Smooth muscle cell (in vitro differentiated cells): ENCODE measurements around the gene DSG3. TPM values are rescaled to one million over a fixed set of nuclear protein-coding genes. Genes with fewer than 3 reads are reported as not detected.
A peak's percentile ranks its signal among the peaks of the same experiment; 100 is the strongest.

ENCODE experiments used
- DNase-seq: peaks from one replicate; lab custom pipeline; 2025; ENCODE audit not compliant: unreplicated experiment; lab: John Stamatoyannopoulos, UW
- H2AFZ ChIP-seq: fragments of 200-600 bp; sonication (generic); 2 replicates; pipeline ENCODE4 v1.6.0; 2016; ENCODE audit warnings: antibody characterized with exemption, low read depth, mild to moderate bottlenecking
- H3F3A ChIP-seq: fragments of 200-600 bp; sonication (generic); 2 replicates; pipeline ENCODE4 v1.6.0; 2017; ENCODE audit warnings: antibody characterized with exemption, low read depth
- H3K27ac ChIP-seq: fragments of 200-600 bp; sonication (generic); 2 replicates; pipeline ENCODE4 v1.5.1; 2016; ENCODE audit warnings: low read depth, mild to moderate bottlenecking
- H3K27me3 ChIP-seq: fragments of 200-600 bp; sonication (generic); 2 replicates; pipeline ENCODE4 v1.6.1; 2016; ENCODE audit warnings: low read depth, mild to moderate bottlenecking
- H3K36me3 ChIP-seq: fragments of 200-600 bp; sonication (generic); 2 replicates; pipeline ENCODE4 v1.5.1; 2016; ENCODE audit warnings: low read depth
- H3K4me1 ChIP-seq: fragments of 200-600 bp; sonication (generic); 2 replicates; pipeline ENCODE4 v1.5.1; 2016; ENCODE audit warnings: low read depth
- H3K4me2 ChIP-seq: fragments of 200-600 bp; sonication (generic); 2 replicates; pipeline ENCODE4 v1.6.0; 2016; ENCODE audit warnings: mild to moderate bottlenecking
- H3K4me3 ChIP-seq: fragments of 200-600 bp; sonication (generic); 2 replicates; pipeline ENCODE4 v1.5.1; 2016; ENCODE audit warnings: mild to moderate bottlenecking
- H3K79me2 ChIP-seq: fragments of 200-600 bp; sonication (generic); 2 replicates; pipeline ENCODE4 v1.6.0; 2016; ENCODE audit warnings: low read depth, mild to moderate bottlenecking
- H3K9ac ChIP-seq: fragments of 200-600 bp; sonication (generic); 2 replicates; pipeline ENCODE4 v1.6.0; 2016; ENCODE audit warnings: low read depth
- H3K9me3 ChIP-seq: fragments of 200-600 bp; sonication (generic); replicated peaks from 2 replicates; pipeline ENCODE4 v1.5.1; 2016; ENCODE audit warnings: low read depth
- H4K20me1 ChIP-seq: fragments of 200-600 bp; sonication (generic); 2 replicates; pipeline ENCODE4 v1.6.0; 2016; ENCODE audit warnings: low read depth
- WGBS: methylation state at CpG from one replicate; pipeline ENCODE4 v1.1.7; 2016; ENCODE audit warnings: low lambda C conversion rate; 5-methylcytosine and 5-hydroxymethylcytosine counted together
- polyA plus RNA-seq: library from polyadenylated mRNA; unstranded; fragments of >200 nt; fragmentation: Nextera tagmentation; extraction: Ambion mirVana; gene quantifications from 2 replicates; pipeline ENCODE4 v1.2.1, GENCODE V29; 2016
- total RNA-seq: library from RNA; depleted of rRNA; stranded (reverse); fragments of >200 nt; gene quantifications from 2 replicates; pipeline ENCODE4 v1.2.3, GENCODE V29; 2014
- TF ChIP-seq, protein P1 (sequence below): fragments of 200-600 bp; sonication (generic); IDR thresholded peaks from 2 replicates; pipeline ENCODE4 v1.5.1; 2017; ENCODE audit warnings: borderline replicate concordance, mild to moderate bottlenecking, antibody characterized with exemption; ENCODE audit not compliant: insufficient read depth, poor library complexity, severe bottlenecking

DSG3 gene
- total and polyA plus RNA-seq, 2 experiments from 2014 or later = 4.9 to 44.8 TPM

DNA sequence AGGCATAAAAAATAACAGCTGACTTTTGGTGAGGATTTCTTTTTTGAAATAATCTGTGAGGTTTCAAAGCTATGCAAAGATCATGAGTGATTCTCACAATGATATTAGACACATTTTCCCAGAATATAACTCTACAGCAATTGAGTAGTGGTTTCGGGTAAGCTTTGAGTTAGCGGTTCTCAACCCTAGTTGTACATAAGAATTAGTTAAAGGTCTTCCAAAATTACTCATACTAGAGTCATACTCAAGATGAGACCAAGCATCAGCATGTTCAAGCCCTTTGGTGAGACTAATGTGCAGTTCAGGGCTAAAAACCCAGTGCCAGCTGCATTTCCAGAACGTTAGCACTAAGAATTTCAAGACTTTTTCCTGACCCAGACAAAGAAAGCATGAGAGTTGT, 39.9 kb upstream of the DSG3 start:
- no peaks in the 10 kb centered on the region for H3F3A ChIP-seq
- no peaks in the 10 kb centered on the region for H3K36me3 ChIP-seq
- no peak overlapping the region for H2AFZ ChIP-seq
- H3K4me1 ChIP-seq = no peaks in the 10 kb centered on the region
- no peak overlapping the region for H3K27ac ChIP-seq
- DNase-seq = no peak
- no peaks in the 10 kb centered on the region for H3K27me3 ChIP-seq
- no peaks in the 10 kb centered on the region for H3K79me2 ChIP-seq
- no peak overlapping the region for H3K9ac ChIP-seq
- TF ChIP-seq, protein P1, sequence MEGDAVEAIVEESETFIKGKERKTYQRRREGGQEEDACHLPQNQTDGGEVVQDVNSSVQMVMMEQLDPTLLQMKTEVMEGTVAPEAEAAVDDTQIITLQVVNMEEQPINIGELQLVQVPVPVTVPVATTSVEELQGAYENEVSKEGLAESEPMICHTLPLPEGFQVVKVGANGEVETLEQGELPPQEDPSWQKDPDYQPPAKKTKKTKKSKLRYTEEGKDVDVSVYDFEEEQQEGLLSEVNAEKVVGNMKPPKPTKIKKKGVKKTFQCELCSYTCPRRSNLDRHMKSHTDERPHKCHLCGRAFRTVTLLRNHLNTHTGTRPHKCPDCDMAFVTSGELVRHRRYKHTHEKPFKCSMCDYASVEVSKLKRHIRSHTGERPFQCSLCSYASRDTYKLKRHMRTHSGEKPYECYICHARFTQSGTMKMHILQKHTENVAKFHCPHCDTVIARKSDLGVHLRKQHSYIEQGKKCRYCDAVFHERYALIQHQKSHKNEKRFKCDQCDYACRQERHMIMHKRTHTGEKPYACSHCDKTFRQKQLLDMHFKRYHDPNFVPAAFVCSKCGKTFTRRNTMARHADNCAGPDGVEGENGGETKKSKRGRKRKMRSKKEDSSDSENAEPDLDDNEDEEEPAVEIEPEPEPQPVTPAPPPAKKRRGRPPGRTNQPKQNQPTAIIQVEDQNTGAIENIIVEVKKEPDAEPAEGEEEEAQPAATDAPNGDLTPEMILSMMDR = no peak
- no peak overlapping the region for H3K4me3 ChIP-seq
- 67% methylated on average over 3 of the region's 3 CpGs for WGBS
- no peak overlapping the region for H3K4me2 ChIP-seq
- no peaks in the 10 kb centered on the region for H3K9me3 ChIP-seq
- no peaks in the 10 kb centered on the region for H4K20me1 ChIP-seq

DNA sequence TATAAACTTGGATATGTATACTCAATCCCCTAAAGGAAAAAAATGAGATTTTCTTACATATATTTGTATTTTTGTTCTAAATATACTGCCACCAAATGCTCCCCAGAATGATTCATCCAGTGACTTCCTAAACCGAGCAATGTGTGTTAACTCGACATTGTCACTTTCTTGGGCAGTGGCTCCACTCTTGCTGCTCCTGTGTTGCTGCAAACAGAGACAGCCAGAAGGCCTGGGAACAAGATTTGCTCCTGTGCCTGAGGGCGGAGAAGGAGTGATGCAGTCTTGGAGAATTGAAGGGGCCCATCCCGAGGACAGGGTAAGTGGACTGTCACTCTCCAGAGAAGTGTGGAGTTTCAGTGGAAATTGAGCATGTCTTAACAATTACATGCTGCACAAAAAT, 38.3 kb upstream of the DSG3 start:
- Histone ChIP-seq H3K79me2 (no peaks in the 10 kb centered on the region), H4K20me1 (no peaks in the 10 kb centered on the region), H3F3A (no peaks in the 10 kb centered on the region), H3K27ac (peak overlapping the region; percentile 36), H3K27me3 (no peaks in the 10 kb centered on the region), H3K4me2 (peak overlapping the region; percentile 14), H3K4me3 (no peak overlapping the region), H3K4me1 (no peaks in the 10 kb centered on the region), H3K36me3 (no peaks in the 10 kb centered on the region), H3K9ac (no peak overlapping the region), H3K9me3 (no peaks in the 10 kb centered on the region), H2AFZ (peak overlapping the region; percentile 44)
- TF ChIP-seq, protein P1 = no peak
- 23% methylated on average over 4 of the region's 4 CpGs for WGBS
- no peak for DNase-seq

DNA sequence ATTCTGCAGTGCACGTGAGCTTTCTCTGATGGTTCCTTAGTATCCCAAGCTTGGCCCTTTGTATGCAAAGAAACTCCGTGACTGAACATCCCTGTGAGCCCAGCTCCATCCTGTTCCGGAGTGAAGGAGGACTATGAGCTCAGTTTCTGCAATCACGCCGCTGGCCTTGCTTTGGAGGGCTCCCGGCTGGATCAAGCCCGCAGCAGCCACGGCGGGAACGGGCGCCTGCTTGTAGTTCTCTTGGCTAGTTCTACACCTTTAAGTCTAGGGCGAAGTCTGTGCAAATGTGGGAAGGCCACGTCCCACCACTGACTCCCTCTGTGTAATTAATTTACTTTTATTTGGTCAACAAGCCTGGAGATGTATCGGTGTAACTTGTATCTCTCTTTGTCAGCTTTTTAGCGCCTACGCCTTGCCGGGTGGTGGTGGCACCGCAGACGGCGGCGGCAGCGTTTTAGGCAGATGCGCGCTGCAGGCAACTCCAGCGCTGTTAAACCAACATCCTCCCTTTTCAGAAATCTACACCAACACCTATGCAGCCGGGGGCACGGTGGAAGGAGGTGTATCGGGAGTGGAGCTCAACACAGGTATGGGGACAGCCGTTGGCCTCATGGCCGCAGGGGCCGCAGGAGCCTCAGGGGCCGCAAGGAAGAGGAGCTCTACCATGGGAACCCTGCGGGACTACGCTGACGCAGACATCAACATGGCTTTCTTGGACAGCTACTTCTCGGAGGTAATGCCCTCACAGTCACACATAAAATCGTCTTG, 36.6 kb upstream of the DSG3 start:
- no peaks in the 10 kb centered on the region for H3K79me2 ChIP-seq
- no peaks in the 10 kb centered on the region for H3F3A ChIP-seq
- 93% methylated on average over 37 of the region's 37 CpGs for WGBS
- H3K9ac ChIP-seq = no peak overlapping the region
- H3K27me3 ChIP-seq = no peaks in the 10 kb centered on the region
- no peak overlapping the region for H3K4me2 ChIP-seq
- H3K9me3 ChIP-seq = no peaks in the 10 kb centered on the region
- H2AFZ ChIP-seq = no peak overlapping the region
- no peaks in the 10 kb centered on the region for H3K4me1 ChIP-seq
- H3K4me3 ChIP-seq = no peak overlapping the region
- TF ChIP-seq, protein P1 = no peak
- H3K27ac ChIP-seq = no peak overlapping the region
- H3K36me3 ChIP-seq = no peaks in the 10 kb centered on the region
- DNase-seq = no peak
- H4K20me1 ChIP-seq = no peaks in the 10 kb centered on the region

DNA sequence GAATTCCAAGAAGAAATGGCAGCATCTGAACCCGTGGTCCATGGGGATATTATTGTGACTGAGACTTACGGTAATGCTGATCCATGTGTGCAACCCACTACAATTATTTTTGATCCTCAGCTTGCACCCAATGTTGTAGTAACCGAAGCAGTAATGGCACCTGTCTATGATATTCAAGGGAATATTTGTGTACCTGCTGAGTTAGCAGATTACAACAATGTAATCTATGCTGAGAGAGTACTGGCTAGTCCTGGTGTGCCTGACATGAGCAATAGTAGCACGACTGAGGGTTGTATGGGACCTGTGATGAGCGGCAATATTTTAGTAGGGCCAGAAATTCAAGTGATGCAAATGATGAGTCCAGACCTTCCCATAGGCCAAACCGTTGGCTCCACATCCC, 34.4 kb upstream of the DSG3 start:
- WGBS = 94% methylated on average over 6 of the region's 6 CpGs
- H3K9ac ChIP-seq = no peak overlapping the region
- H2AFZ ChIP-seq = no peak overlapping the region
- no peak overlapping the region for H3K4me3 ChIP-seq
- H3K4me2 ChIP-seq = no peak overlapping the region
- no peaks in the 10 kb centered on the region for H3K79me2 ChIP-seq
- H3K9me3 ChIP-seq = no peaks in the 10 kb centered on the region
- no peaks in the 10 kb centered on the region for H3F3A ChIP-seq
- H3K27me3 ChIP-seq = no peaks in the 10 kb centered on the region
- no peaks in the 10 kb centered on the region for H3K36me3 ChIP-seq
- no peaks in the 10 kb centered on the region for H3K4me1 ChIP-seq
- no peak for DNase-seq
- TF ChIP-seq, protein P1 = no peak
- H3K27ac ChIP-seq = no peak overlapping the region
- H4K20me1 ChIP-seq = no peaks in the 10 kb centered on the region
